HepG2 (cell line): Measurements from ENCODE around the gene PFKFB4. TPM values are rescaled to one million over a fixed set of nuclear protein-coding genes. Genes with fewer than 3 reads are reported as not detected.

Experiments used
- ATF7-NPFF ChIP-seq: sonication (generic); formaldehyde crosslinking; IDR thresholded peaks from 2 replicates; pipeline ENCODE4 v1.8.1; 2023; ENCODE audit warnings: mild to moderate bottlenecking, low read depth, missing genetic modification reagents, moderate library complexity
- FOXP1 ChIP-seq, 2 experiments: fragments of 450-650 bp in 1 of 2; IDR thresholded peaks; 2 replicates each; pipeline ENCODE4 v1.6.1; 2017 to 2018; ENCODE audit warnings: antibody characterized with exemption in 1 of 2
- IRF2 ChIP-seq: IDR thresholded peaks from 2 replicates; pipeline ENCODE4 v1.6.1; 2018; ENCODE audit warnings: missing genetic modification reagents, missing compliant biosample characterization
- JARID2 ChIP-seq: sonication (generic); formaldehyde crosslinking; IDR thresholded peaks from 2 replicates; pipeline ENCODE4 v1.8.1; 2023; ENCODE audit warnings: missing genetic modification reagents, inconsistent platforms; ENCODE audit not compliant: insufficient replicate concordance
- JDP2 ChIP-seq: sonication (generic); formaldehyde crosslinking; IDR thresholded peaks from 2 replicates; pipeline ENCODE4 v1.8.1; 2022; ENCODE audit warnings: missing genetic modification reagents, borderline replicate concordance
- LCORL ChIP-seq, 2 experiments: fragments of 450-650 bp in 1 of 2; sonication (generic) in 1 of 2; formaldehyde crosslinking in 1 of 2; IDR thresholded peaks; 2 replicates each; pipeline versions ENCODE4 v1.5.0 to v1.6.1; 2017 to 2020; ENCODE audit warnings: antibody characterized with exemption in 1 of 2, missing genetic modification reagents in 1 of 2
- MATR3 ChIP-seq: sonication (generic); formaldehyde crosslinking; IDR thresholded peaks from 2 replicates; pipeline ENCODE4 v1.4.0; 2020; ENCODE audit warnings: missing genetic modification reagents
- NRL ChIP-seq: sonication (generic); formaldehyde crosslinking; IDR thresholded peaks from 2 replicates; pipeline ENCODE4 v1.5.0; 2020; ENCODE audit warnings: missing genetic modification reagents, mild to moderate bottlenecking, moderate library complexity, borderline replicate concordance
- SAFB2 ChIP-seq: sonication (generic); formaldehyde crosslinking; IDR thresholded peaks from 2 replicates; pipeline ENCODE4 v1.5.1; 2020; ENCODE audit warnings: missing genetic modification reagents, low read depth, mild to moderate bottlenecking, borderline replicate concordance
- SALL1 ChIP-seq: sonication (generic); formaldehyde crosslinking; IDR thresholded peaks from 2 replicates; pipeline ENCODE4 v1.8.0; 2022; ENCODE audit warnings: mild to moderate bottlenecking, missing genetic modification reagents
- ZNF7 ChIP-seq: IDR thresholded peaks from 2 replicates; pipeline ENCODE4 v1.6.1; 2016; ENCODE audit warnings: missing biosample characterization, missing genetic modification reagents
- polyA plus RNA-seq, 8 experiments: library from polyadenylated mRNA; depleted of rRNA in 3 of 8; stranded (reverse) in 7 of 8; unstranded in 1 of 8; fragments of >200 nt; fragmentation: Illumina TruSeq in 4 of 8; extraction: Trizol in 4 of 8; gene quantifications; 2 replicates each; pipeline versions ENCODE4 v1.2.1 to v1.2.3, GENCODE V29; 2011 to 2016; ENCODE audit warnings: low read depth in 4 of 8, missing spikeins in 1 of 8, mixed read lengths in 1 of 8; ENCODE audit not compliant: insufficient read depth in 1 of 8
- total RNA-seq, 5 experiments: library from RNA; depleted of rRNA; stranded (reverse); fragments of >200 nt; fragmentation: Illumina TruSeq; extraction: Trizol; gene quantifications; 2 replicates each; pipeline ENCODE4 v1.2.3, GENCODE V29; 2016; ENCODE audit warnings: low read depth in 1 of 5
- TF ChIP-seq, protein P1 (sequence below): sonication (generic); formaldehyde crosslinking; IDR thresholded peaks from 2 replicates; pipeline ENCODE4 v1.4.0; 2020; ENCODE audit warnings: missing genetic modification reagents, borderline replicate concordance
- TF ChIP-seq, protein P2 (sequence below): sonication (generic); formaldehyde crosslinking; IDR thresholded peaks from 2 replicates; pipeline ENCODE4 v1.8.0; 2022; ENCODE audit warnings: missing genetic modification reagents, low read depth, mild to moderate bottlenecking, borderline replicate concordance
- TF ChIP-seq, protein P3 (sequence below): sonication (generic); formaldehyde crosslinking; IDR thresholded peaks from 2 replicates; pipeline ENCODE4 v1.5.0; 2020; ENCODE audit warnings: missing genetic modification reagents
- TF ChIP-seq, protein P4 (sequence below): sonication (generic); formaldehyde crosslinking; IDR thresholded peaks from 2 replicates; pipeline ENCODE4 v1.5.0; 2020; ENCODE audit warnings: mild to moderate bottlenecking, missing genetic modification reagents
- TF ChIP-seq, protein P5 (sequence below): sonication (generic); formaldehyde crosslinking; IDR thresholded peaks from 2 replicates; pipeline ENCODE4 v1.5.0; 2020; ENCODE audit warnings: mild to moderate bottlenecking, missing genetic modification reagents, moderate library complexity
- TF ChIP-seq, protein P6 (sequence below), 2 experiments: fragments of 450-650 bp in 1 of 2; sonication (generic) in 1 of 2; formaldehyde crosslinking; IDR thresholded peaks; 2 replicates each; pipeline versions ENCODE4 v1.5.0 to v1.8.0; 2020 to 2022; ENCODE audit warnings: mild to moderate bottlenecking in 1 of 2, missing genetic modification reagents in 1 of 2

The PFKFB4 gene
- total and polyA plus RNA-seq, 2 of the 13 experiments (the other 11 are each of a cell fraction or from before 2014, with no cell fraction given), result 7.1 to 103 TPM

DNA sequence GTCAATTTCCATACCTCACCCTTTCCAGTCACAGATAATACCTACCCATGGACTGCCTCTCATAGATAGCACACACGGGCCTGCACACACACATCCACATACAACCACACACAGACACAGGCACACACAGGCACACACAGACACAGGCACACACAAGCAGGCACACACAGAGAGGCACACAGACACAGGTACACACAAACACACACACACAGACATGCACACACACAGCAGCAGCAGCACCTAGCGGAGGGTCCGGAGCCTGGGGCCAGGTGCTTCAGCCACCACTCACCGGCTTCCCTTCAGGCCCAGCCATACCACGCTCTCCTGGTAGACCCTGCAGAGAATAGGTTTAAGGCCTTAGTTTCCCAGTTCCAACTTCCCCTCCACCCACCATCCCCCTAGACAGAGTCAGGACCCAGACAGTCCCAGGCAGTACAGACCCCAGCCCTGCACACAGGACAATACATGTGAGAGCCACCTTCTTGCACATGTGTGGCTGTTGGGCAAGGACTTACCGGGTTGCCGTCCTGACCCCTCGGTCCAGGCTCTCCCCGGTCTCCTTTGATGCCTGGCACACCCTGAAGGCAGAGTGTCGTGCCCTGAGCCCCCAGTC is 17.5 kb upstream of the PFKFB4 start (continued):
- TF ChIP-seq, protein P1, sequence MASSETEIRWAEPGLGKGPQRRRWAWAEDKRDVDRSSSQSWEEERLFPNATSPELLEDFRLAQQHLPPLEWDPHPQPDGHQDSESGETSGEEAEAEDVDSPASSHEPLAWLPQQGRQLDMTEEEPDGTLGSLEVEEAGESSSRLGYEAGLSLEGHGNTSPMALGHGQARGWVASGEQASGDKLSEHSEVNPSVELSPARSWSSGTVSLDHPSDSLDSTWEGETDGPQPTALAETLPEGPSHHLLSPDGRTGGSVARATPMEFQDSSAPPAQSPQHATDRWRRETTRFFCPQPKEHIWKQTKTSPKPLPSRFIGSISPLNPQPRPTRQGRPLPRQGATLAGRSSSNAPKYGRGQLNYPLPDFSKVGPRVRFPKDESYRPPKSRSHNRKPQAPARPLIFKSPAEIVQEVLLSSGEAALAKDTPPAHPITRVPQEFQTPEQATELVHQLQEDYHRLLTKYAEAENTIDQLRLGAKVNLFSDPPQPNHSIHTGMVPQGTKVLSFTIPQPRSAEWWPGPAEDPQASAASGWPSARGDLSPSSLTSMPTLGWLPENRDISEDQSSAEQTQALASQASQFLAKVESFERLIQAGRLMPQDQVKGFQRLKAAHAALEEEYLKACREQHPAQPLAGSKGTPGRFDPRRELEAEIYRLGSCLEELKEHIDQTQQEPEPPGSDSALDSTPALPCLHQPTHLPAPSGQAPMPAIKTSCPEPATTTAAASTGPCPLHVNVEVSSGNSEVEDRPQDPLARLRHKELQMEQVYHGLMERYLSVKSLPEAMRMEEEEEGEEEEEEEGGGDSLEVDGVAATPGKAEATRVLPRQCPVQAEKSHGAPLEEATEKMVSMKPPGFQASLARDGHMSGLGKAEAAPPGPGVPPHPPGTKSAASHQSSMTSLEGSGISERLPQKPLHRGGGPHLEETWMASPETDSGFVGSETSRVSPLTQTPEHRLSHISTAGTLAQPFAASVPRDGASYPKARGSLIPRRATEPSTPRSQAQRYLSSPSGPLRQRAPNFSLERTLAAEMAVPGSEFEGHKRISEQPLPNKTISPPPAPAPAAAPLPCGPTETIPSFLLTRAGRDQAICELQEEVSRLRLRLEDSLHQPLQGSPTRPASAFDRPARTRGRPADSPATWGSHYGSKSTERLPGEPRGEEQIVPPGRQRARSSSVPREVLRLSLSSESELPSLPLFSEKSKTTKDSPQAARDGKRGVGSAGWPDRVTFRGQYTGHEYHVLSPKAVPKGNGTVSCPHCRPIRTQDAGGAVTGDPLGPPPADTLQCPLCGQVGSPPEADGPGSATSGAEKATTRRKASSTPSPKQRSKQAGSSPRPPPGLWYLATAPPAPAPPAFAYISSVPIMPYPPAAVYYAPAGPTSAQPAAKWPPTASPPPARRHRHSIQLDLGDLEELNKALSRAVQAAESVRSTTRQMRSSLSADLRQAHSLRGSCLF (CRISPR knock-in tag), result no peak
- TF ChIP-seq ATF7-NPFF (CRISPR knock-in tag) (no peak), FOXP1 (IDR thresholded peaks at IDR 0.05) (no peak), FOXP1 (CRISPR knock-in tag; IDR thresholded peaks at IDR 0.05) (no peak), MATR3 (CRISPR knock-in tag) (no peak), JARID2 (CRISPR knock-in tag) (no peak), SALL1 (CRISPR knock-in tag) (0 out of 2 replicates have a peak, but pooled peaks have one; percentile 7), IRF2 (CRISPR knock-in tag) (no peak), JDP2 (CRISPR knock-in tag) (no peak), SAFB2 (CRISPR knock-in tag) (no peak), LCORL (IDR thresholded peaks at IDR 0.05) (no peak), LCORL (CRISPR knock-in tag; IDR thresholded peaks at IDR 0.05) (no peak), ZNF7 (CRISPR knock-in tag) (no peak), NRL (CRISPR knock-in tag) (no peak)
- TF ChIP-seq, protein P2, sequence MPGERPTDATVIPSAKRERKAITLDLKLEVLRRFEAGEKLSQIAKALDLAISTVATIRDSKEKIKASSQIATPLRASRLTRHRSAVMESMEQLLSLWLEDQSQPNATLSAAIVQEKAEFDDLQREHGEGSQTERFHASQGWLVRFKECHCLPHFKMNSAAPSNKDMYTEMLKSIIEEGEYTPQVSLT (CRISPR knock-in tag), result no peak
- TF ChIP-seq, protein P3, sequence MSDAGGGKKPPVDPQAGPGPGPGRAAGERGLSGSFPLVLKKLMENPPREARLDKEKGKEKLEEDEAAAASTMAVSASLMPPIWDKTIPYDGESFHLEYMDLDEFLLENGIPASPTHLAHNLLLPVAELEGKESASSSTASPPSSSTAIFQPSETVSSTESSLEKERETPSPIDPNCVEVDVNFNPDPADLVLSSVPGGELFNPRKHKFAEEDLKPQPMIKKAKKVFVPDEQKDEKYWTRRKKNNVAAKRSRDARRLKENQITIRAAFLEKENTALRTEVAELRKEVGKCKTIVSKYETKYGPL (CRISPR knock-in tag), result no peak
- TF ChIP-seq, protein P4, sequence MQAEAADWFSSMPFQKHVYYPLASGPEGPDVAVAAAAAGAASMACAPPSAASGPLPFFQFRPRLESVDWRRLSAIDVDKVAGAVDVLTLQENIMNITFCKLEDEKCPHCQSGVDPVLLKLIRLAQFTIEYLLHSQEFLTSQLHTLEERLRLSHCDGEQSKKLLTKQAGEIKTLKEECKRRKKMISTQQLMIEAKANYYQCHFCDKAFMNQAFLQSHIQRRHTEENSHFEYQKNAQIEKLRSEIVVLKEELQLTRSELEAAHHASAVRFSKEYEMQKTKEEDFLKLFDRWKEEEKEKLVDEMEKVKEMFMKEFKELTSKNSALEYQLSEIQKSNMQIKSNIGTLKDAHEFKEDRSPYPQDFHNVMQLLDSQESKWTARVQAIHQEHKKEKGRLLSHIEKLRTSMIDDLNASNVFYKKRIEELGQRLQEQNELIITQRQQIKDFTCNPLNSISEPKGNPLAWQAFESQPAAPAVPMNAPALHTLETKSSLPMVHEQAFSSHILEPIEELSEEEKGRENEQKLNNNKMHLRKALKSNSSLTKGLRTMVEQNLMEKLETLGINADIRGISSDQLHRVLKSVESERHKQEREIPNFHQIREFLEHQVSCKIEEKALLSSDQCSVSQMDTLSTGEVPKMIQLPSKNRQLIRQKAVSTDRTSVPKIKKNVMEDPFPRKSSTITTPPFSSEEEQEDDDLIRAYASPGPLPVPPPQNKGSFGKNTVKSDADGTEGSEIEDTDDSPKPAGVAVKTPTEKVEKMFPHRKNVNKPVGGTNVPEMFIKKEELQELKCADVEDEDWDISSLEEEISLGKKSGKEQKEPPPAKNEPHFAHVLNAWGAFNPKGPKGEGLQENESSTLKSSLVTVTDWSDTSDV, result no peak
- TF ChIP-seq, protein P5, sequence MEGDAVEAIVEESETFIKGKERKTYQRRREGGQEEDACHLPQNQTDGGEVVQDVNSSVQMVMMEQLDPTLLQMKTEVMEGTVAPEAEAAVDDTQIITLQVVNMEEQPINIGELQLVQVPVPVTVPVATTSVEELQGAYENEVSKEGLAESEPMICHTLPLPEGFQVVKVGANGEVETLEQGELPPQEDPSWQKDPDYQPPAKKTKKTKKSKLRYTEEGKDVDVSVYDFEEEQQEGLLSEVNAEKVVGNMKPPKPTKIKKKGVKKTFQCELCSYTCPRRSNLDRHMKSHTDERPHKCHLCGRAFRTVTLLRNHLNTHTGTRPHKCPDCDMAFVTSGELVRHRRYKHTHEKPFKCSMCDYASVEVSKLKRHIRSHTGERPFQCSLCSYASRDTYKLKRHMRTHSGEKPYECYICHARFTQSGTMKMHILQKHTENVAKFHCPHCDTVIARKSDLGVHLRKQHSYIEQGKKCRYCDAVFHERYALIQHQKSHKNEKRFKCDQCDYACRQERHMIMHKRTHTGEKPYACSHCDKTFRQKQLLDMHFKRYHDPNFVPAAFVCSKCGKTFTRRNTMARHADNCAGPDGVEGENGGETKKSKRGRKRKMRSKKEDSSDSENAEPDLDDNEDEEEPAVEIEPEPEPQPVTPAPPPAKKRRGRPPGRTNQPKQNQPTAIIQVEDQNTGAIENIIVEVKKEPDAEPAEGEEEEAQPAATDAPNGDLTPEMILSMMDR (CRISPR knock-in tag), result peak; percentile 37
- TF ChIP-seq, protein P6, sequence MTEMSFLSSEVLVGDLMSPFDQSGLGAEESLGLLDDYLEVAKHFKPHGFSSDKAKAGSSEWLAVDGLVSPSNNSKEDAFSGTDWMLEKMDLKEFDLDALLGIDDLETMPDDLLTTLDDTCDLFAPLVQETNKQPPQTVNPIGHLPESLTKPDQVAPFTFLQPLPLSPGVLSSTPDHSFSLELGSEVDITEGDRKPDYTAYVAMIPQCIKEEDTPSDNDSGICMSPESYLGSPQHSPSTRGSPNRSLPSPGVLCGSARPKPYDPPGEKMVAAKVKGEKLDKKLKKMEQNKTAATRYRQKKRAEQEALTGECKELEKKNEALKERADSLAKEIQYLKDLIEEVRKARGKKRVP (CRISPR knock-in tag; IDR thresholded peaks at IDR 0.05), result no peak
